Fibroblast of the aortic adventitia (primary cell): Measurements from ENCODE around the gene MIER3. TPM values are rescaled to one million over a fixed set of nuclear protein-coding genes. Genes with fewer than 3 reads are reported as not detected.

ENCODE experiments used
- DNase-seq: peaks from one replicate; pipeline ENCODE4 v3.0.0-alpha.2; 2010; ENCODE audit warnings: low read depth
- H3K4me3 ChIP-seq: 2 replicates; pipeline ENCODE4 v1.5.1; 2011; ENCODE audit warnings: low read depth, mild to moderate bottlenecking, control low read depth, low read length, moderate library complexity
- CTCF ChIP-seq: IDR thresholded peaks from 2 replicates; pipeline ENCODE4 v1.5.1; 2011; ENCODE audit warnings: mild to moderate bottlenecking, low read length, control low read depth, inconsistent platforms; ENCODE audit not compliant: insufficient read depth
- total RNA-seq: library from RNA; depleted of rRNA; stranded (reverse); fragments of >200 nt; gene quantifications from 2 replicates; pipeline ENCODE4 v1.2.3, GENCODE V29; 2012; ENCODE audit warnings: low replicate concordance

MIER3 gene
- total RNA-seq, 1 donor: 31.0 TPM

GRCh38 chr5:56962286-56962685, 10.4 kb upstream of the MIER3 start:
- peak; percentile 8 for DNase-seq
- no peak for TF ChIP-seq CTCF
- no peak overlapping the region for H3K4me3 ChIP-seq

GRCh38 chr5:56961746-56962145, 9.8 kb upstream of the MIER3 start:
- H3K4me3 ChIP-seq: no peak overlapping the region
- no peak for DNase-seq
- TF ChIP-seq CTCF: no peak

- no peak for TF ChIP-seq CTCF
- no peak for DNase-seq
- H3K4me3 ChIP-seq: no peak overlapping the region
These were observed 7.4 kb upstream of the MIER3 start for GRCh38 chr5:56959326-56959725.

GRCh38 chr5:56958595-56958994, 6.7 kb upstream of the MIER3 start:
- DNase-seq: no peak
- H3K4me3 ChIP-seq: no peak overlapping the region
- TF ChIP-seq CTCF: no peak

- TF ChIP-seq CTCF: no peak
- no peak overlapping the region for H3K4me3 ChIP-seq
- no peak for DNase-seq
These were observed 2.3 kb upstream of the MIER3 start for GRCh38 chr5:56954262-56954661.

- peak; percentile 3 for DNase-seq
- TF ChIP-seq CTCF: no peak
- H3K4me3 ChIP-seq: peak overlapping the region; percentile 82
These were observed 587 bp downstream of the MIER3 start for GRCh38 chr5:56951126-56951945.

- peak overlapping the region; percentile 82 for H3K4me3 ChIP-seq
- no peak for TF ChIP-seq CTCF
- DNase-seq: peak; percentile 76
These were observed 1.2 kb downstream of the MIER3 start for GRCh38 chr5:56950626-56951125.
